ENCODE results near the gene BLM.
A peak's percentile ranks its signal among the peaks of the same experiment; 100 is the strongest.

BLM gene

DNA sequence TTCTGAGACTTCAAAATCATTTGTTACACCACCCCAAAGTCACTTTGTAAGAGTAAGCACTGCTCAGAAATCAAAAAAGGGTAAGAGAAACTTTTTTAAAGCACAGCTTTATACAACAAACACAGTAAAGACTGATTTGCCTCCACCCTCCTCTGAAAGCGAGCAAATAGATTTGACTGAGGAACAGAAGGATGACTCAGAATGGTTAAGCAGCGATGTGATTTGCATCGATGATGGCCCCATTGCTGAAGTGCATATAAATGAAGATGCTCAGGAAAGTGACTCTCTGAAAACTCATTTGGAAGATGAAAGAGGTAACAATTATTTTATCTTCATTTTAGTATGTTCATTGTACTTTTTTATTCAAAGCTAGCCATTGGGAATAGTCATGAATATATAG lies 32.6 kb downstream of the BLM start:
- TF ChIP-seq GATA3 (IDR thresholded peaks at IDR 0.05; ENCODE audit: low read depth, low read length) (no peak), GATA2 (IDR thresholded peaks at IDR 0.05; ENCODE audit: low read depth, low read length) (no peak)

DNA sequence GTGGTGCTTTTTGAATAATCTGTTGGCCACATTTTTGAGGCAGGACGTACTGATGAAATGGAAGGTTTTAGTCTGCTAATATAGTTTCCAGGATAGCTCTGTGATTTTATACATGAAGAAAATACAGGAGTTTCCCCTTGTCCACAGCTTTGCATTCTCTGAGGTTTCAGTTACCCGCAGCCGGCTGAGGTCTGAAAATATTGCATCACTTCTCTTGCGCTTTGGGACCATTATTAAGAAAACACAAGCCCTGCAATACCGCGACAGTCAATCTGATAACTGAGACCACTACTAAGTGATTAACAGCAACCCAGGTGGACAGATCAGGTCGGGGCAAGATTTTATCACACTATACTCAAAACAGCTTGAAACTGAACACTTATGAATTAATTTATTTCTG lies 33.0 kb downstream of the BLM start:
- TF ChIP-seq GATA3 (IDR thresholded peaks at IDR 0.05; ENCODE audit: low read depth, low read length), result no peak
- TF ChIP-seq GATA2 (IDR thresholded peaks at IDR 0.05; ENCODE audit: low read depth, low read length), result peak; percentile 65

DNA sequence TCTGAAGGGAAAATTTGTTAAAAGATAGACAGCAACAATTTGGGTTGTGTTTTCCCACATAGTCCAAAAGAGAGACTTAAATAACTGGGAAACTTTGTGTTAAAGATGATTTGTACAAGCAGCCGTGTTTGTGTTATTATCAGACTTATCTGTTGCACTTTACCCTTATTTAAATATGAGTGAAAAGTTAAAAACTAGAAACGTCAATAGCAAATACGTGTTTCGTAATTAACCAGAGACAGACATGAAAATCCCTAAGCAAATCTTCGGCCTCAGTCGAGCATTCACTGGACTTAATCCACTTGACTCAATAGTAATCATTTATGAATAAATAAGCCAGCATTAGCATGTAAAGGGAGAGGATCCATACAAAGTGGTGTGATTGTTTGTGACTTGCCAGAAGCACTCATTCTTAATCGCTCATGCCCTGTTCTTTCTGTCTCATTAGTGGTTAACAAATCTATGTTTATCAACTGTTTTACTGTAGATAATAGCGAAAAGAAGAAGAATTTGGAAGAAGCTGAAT lies 34.2 kb downstream of the BLM start:
- TF ChIP-seq GATA2 (IDR thresholded peaks at IDR 0.05; ENCODE audit: low read depth, low read length), result no peak
- TF ChIP-seq GATA3 (IDR thresholded peaks at IDR 0.05; ENCODE audit: low read depth, low read length), result no peak

DNA sequence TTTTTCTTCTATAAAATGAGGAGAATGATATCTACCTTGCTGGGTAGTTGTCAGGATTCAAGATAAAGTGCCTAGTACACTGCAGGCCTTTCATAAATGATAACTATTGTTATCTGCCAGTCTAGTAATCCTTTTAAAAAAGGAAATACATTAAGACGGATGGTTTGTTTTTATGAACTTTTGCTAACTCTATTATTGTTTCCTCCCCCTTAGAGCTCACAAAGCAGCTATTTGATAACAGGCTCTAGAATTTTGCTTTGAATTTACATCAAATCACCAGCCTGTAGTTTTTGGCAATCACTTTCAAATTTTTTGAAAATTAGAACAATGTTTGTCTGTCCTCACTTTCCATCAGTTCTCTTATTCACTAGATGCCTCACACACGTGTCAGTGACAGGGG lies 39.8 kb downstream of the BLM start:
- TF ChIP-seq GATA3 (IDR thresholded peaks at IDR 0.05; ENCODE audit: low read depth, low read length) (no peak), GATA2 (IDR thresholded peaks at IDR 0.05; ENCODE audit: low read depth, low read length) (no peak)

DNA sequence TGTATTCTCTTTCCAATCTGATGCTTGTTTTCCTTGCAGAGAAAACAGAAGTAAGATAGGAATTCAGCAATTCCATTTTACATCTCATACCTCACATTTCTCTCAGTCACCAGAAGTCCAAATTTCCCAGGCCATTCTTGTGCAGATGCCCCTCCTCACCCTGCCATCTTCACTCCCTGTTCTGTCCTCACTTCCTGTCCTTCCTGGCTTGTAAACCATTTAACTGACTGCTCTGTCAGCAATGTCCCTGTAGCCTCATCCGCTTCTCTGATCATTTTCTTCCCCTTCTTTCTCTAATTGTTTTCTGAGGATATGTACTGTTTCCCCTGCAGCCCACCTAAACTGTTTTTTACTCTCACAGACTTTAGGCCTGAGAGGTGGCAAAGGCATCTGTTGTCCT lies 40.3 kb downstream of the BLM start:
- no peak for TF ChIP-seq GATA2 (IDR thresholded peaks at IDR 0.05; ENCODE audit: low read depth, low read length)
- TF ChIP-seq GATA3 (IDR thresholded peaks at IDR 0.05; ENCODE audit: low read depth, low read length), result no peak

DNA sequence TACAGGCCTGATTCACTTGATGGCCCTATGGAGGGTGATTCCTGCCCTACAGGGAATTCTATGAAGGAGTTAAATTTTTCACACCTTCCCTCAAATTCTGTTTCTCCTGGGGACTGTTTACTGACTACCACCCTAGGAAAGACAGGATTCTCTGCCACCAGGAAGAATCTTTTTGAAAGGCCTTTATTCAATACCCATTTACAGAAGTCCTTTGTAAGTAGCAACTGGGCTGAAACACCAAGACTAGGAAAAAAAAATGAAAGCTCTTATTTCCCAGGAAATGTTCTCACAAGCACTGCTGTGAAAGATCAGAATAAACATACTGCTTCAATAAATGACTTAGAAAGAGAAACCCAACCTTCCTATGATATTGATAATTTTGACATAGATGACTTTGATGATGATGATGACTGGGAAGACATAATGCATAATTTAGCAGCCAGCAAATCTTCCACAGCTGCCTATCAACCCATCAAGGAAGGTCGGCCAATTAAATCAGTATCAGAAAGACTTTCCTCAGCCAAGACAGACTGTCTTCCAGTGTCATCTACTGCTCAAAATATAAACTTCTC lies 43.6 kb downstream of the BLM start:
- TF ChIP-seq GATA3 (IDR thresholded peaks at IDR 0.05; ENCODE audit: low read depth, low read length) (no peak), GATA2 (IDR thresholded peaks at IDR 0.05; ENCODE audit: low read depth, low read length) (no peak)

DNA sequence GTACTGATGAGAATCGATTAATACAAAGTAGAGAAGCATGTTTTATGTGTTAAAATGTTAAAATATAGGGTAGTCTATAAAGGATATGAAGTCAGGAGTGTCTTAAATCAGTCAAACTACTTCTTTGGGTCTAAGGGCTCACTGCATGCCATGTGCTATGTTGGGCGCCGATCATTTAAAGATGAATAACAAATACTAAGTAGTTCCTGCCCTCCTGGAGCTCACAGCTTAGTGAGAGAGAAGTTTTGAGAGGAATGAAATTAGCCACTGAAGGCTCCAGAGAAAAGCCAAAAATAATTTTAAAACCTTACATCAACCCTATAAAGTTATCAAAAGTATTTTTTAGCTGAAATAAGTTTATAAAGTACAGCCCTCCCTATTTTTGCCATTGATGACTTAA lies 44.5 kb downstream of the BLM start:
- no peak for TF ChIP-seq GATA3 (IDR thresholded peaks at IDR 0.05; ENCODE audit: low read depth, low read length)
- no peak for TF ChIP-seq GATA2 (IDR thresholded peaks at IDR 0.05; ENCODE audit: low read depth, low read length)

DNA sequence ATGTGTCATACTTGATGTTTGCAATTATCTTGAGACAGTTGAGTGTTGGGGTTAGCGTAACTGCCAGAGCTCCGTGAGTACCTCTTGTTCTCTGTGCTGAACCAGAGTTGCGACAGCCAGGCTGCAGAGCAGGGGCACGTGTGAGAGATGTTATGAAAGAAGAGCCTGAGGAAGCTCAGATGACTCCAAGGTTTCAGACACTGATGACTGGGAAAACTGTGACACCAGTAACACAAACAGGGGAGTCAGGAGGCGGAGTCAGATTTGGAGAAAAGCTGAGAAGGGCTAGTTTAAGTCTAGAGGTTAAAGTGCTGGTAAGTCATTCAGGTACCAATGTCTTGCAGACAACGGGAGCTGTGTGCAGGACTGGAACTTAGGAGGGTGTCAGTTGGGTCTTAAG lies 45.0 kb downstream of the BLM start:
- no peak for TF ChIP-seq GATA2 (IDR thresholded peaks at IDR 0.05; ENCODE audit: low read depth, low read length)

DNA sequence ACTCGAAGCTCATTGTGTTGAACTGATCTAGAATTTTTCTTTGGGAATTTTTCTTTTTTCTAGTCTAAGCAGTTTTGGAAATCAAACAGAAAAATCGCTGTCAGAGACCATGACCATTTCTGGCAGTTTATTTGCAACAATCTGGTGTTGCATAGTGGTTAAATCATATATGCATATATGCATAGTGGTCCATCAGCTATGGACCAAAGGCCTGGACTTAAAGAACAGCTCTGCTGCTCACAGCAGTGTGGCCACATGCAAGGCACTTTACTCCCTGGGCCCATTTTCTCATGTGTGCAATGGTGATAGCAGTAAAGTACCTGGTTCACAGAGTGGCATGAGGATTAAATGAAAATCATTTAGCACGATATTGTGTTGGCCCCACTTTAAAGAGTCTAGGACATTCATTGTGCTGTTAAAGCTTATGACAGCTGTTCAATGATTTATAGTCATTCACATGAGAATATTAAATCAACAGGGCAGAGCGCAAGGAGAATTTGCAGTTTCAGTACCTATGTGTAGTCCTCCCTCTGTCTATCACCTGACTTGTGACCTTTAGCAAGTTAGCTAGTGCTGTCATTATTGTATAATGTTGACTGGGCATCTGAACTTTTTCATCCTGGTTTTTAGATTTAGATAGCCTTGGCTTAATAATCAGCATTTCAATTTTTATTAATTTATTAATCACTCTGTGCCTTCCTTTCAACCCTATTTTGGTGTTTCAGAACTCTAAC lies 46.4 kb downstream of the BLM start:
- TF ChIP-seq GATA2 (IDR thresholded peaks at IDR 0.05; ENCODE audit: low read depth, low read length), result no peak
- TF ChIP-seq GATA3 (IDR thresholded peaks at IDR 0.05; ENCODE audit: low read depth, low read length), result no peak

DNA sequence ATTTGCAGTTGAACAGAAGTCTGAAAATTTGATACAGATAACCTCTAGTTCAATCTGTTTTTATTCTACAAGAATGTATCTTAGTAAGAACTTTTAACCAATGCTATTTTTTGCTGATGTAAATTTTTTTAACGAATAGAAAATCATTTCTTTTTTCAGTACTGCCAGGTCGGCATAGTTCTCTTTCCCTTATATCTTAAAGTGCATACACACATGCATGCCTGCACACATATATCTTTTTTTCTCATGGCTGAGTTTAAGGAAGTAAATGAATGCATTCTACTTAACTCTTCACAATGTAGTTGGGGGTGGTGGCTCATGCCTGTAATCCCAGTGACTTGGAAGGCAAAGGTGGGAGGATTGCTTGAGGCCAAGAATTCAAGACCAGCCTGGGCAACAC lies 48.4 kb downstream of the BLM start:
- TF ChIP-seq GATA2 (IDR thresholded peaks at IDR 0.05; ENCODE audit: low read depth, low read length) (no peak), GATA3 (IDR thresholded peaks at IDR 0.05; ENCODE audit: low read depth, low read length) (no peak)

DNA sequence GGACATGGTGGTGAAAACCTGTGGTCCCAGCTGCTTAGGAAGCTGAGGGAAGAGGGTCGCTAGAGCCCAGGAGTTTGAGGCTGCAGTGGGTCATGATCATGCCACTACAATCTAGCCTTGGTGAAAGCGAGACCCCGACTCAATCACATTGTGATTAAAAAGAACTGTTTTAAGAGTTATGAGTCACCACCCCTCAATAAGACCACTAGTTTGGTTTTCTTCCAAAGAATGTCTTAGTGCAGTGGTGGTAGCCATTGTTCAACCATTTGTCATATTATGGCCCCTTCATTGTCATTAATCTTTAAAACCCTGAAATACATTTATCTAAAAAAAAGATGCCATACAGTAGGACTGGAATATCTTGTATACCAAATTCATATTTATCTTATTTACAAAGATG lies 48.8 kb downstream of the BLM start:
- TF ChIP-seq GATA2 (IDR thresholded peaks at IDR 0.05; ENCODE audit: low read depth, low read length) (no peak), GATA3 (IDR thresholded peaks at IDR 0.05; ENCODE audit: low read depth, low read length) (no peak)

DNA sequence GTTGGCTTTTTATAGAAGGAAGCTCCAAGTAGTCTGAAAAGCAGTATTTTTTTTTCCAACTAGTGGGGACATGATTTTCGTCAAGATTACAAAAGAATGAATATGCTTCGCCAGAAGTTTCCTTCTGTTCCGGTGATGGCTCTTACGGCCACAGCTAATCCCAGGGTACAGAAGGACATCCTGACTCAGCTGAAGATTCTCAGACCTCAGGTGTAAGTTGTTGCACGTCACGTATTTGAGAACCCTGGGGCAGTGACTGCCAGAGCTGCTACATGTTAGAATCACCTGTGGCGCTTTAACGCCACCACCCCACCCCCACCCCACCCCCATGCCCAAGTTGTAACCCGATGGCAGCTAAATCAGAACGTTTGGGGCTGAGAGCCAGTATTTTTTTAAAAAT lies 52.2 kb downstream of the BLM start:
- no peak for TF ChIP-seq GATA3 (IDR thresholded peaks at IDR 0.05; ENCODE audit: low read depth, low read length)
- TF ChIP-seq GATA2 (IDR thresholded peaks at IDR 0.05; ENCODE audit: low read depth, low read length), result no peak

DNA sequence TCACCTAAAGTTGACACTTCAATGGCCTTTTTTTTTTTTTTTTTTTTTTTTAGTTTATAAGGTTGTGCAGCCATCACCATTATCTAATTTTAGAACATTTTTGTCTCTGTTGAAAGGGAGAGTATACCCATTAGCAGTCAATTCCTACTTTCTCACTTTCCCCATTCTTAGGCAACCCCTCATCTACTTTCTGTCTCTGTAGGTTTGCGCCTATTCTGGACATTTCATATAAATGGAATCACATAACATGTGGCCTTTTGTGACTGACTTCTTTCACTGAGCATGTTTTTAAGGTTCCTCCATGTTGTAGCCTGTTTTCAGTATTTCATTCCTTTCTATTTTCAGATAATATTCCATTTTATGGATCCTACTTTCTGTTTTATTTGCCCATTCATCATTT lies 56.3 kb downstream of the BLM start:
- TF ChIP-seq GATA3 (IDR thresholded peaks at IDR 0.05; ENCODE audit: low read depth, low read length), result no peak
- TF ChIP-seq GATA2 (IDR thresholded peaks at IDR 0.05; ENCODE audit: low read depth, low read length), result no peak

DNA sequence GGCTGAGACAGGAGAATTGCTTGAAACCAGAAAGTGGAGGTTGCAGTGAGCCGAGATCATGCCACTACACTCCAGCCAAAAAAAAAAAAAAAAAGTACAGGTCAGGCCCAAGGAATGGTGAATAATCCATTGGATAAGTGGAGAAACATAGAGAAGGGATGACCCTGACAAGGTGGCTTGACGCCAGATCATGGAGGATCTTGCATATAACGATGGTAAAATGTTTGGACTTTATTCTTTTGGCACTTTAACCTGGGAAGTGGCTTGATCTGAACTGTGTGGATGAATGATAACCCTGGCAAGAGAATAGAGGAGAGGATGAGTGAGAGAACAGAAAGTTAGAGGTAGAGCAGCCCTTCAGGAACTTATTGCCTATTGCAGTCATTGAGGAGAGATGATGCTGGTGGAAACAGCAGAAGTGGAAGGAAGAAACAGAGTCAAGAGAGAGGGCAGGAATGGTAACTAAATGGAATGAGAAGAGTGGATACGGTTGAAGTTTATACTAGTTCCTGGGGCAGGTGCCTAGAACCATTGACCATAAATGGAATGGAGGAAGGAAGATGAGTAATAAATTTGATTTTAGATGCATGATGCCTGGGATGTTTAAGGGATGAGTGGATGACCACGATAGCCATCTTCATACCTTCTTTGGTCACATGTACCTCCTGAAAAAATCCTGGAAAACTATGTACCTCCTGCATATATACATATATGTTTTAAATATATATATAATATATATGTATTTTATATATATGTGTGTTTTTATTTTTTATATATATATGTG lies 57.8 kb downstream of the BLM start:
- no peak for TF ChIP-seq GATA2 (IDR thresholded peaks at IDR 0.05; ENCODE audit: low read depth, low read length)
- TF ChIP-seq GATA3 (IDR thresholded peaks at IDR 0.05; ENCODE audit: low read depth, low read length), result no peak

DNA sequence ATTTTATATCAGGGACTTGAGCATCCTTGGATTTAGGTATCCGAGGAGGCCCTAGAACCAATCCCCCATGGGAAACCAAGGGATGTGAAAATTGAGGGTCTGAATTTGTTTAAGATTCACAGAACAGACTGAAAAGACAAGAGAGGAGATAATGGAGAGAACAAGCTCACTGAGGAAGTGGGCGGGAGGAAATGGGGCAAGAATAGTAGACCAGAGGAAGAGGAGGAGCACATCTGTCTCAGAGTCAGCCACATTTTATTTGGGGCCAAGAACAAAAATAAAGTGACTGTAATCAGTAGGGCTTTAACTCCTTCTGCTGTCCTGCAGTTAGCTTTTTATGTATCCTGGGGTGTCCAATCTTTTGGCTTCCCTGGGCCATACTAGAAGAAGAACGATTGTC lies 63.8 kb downstream of the BLM start:
- TF ChIP-seq GATA2 (IDR thresholded peaks at IDR 0.05; ENCODE audit: low read depth, low read length) (no peak), GATA3 (IDR thresholded peaks at IDR 0.05; ENCODE audit: low read depth, low read length) (no peak)

Data from SH-SY5Y (cell line).